HG03045 (cell line): ENCODE measurements around the gene EPN2.

Experiments
- ATAC-seq: cut with Tn5 transposase; IDR thresholded peaks from one replicate; pipeline ENCODE4 v1.9.1; 2021; ENCODE audit warnings: mild to moderate bottlenecking, moderate library complexity; ENCODE audit not compliant: unreplicated experiment

EPN2 gene

GRCh38 chr17:19327031-19327783 is 90.0 kb downstream of the EPN2 start:
- no peak for ATAC-seq

- no peak for ATAC-seq
Measured at GRCh38 chr17:19328441-19329061, 91.4 kb downstream of the EPN2 start.

- ATAC-seq: no peak
Measured at GRCh38 chr17:19329136-19329535, 92.0 kb downstream of the EPN2 start.

- ATAC-seq: no peak
Measured at GRCh38 chr17:19329839-19330238, 92.7 kb downstream of the EPN2 start.

- ATAC-seq: no peak
Measured at GRCh38 chr17:19330271-19330670, 93.1 kb downstream of the EPN2 start.

DNA sequence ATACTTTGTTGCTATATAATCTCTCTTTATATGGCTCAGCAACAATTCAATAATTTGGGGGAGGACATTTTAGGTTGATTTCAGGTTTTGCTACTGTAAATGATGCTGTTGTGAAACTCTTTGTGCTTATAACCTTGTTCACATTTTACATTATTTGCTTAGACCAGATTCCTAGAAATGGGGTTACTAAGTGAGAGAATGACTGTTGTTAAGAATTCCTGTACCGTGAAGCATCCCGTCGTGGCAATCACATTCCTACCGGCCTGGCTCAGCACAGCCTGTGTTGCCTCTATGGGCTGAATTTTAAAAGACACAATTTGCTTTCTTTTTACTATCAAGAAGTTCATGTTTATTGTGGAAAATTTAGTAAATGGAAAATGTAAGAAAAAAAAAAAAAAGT is 94.0 kb downstream of the EPN2 start:
- ATAC-seq: no peak

DNA sequence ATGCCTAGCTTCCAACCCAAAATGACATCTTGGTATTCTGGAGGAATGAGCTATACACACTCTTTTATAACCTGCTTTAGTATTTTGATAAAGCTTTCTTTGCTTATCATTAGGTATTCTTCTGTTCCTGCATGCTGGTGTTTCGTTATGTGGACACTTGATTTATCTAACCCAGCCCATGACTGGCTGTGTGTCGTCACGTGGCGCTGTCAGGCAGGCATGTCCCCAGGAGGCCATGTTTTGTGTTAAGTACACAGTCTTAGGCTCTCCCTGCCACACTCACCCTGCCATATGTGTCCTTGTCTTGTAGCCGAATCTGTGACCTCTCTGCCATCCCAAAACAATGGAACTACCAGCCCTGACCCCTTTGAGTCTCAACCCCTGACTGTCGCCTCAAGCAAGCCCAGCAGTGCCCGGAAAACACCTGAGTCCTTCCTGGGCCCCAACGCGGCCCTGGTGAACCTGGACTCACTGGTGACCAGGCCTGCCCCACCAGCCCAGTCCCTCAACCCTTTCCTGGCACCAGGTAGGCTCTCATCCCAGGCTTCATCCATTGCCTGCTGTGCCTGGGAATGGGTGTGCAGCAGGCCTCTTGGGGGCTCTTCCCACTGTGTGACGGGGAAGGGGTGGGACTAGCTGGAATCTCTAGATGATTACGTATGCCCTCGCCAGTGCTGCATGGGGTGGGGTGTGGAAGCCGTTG is 94.5 kb downstream of the EPN2 start:
- no peak for ATAC-seq

DNA sequence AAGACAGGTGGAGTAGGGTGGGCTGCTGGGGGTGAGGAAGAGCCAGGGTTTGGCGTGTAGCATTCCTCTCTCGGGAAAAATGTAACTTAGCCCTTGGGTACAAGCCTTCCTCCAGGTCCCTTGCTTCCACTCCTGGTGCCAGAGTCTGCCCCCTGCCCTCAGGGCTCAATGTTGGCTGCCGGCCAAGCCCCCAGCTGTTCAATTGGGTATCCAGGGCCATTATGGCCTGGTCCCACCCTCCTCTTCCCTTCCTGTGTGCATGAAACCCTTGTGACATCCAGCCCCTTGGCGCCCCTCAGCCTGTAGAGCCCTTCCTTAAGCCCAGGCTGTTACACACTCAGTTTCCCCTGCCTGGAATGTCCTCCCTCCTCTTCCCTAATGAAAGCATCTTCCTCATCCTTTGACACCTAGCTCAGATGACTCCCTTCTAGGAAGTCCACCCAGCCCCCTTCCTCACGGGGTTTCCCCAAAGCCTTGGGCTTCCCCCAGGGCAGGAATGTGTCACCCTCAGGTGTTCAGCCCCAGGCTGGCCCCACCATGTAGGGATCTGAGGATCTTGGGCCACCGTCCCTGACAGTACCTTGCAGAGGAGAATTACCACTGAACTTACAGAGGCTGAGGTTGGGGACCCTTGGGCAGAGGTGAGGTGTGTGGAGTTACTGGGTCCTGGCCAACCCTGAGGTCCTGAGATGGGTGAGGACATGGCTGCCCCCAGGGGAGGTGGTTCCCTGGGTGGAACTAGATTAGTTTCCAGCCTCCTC is 95.4 kb downstream of the EPN2 start:
- ATAC-seq: no peak

GRCh38 chr17:19333132-19333440 is 95.9 kb downstream of the EPN2 start:
- ATAC-seq: no peak

DNA sequence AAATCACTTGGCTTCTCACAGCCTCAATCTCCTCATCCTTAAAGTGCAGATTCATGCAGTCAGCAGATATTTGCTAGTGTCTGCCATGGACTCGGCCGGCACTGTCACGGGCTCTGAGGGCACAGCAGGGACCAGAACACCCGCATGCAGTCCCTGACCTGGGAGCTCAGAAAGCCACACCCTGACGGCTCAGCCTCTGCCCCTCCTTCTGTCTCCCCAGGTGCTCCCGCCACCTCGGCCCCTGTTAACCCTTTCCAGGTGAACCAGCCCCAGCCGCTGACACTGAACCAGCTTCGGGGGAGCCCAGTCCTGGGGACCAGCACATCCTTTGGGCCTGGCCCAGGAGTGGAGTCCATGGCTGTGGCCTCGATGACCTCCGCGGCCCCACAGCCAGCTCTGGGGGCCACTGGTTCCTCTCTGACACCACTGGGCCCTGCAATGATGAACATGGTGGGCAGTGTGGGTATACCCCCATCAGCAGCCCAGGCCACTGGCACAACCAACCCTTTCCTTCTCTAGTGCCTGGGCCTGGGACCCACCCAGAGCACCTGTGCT is 96.6 kb downstream of the EPN2 start:
- ATAC-seq: no peak

- no peak for ATAC-seq
Measured at GRCh38 chr17:19334331-19334730, 97.2 kb downstream of the EPN2 start.

GRCh38 chr17:19335951-19336631 is 98.9 kb downstream of the EPN2 start:
- ATAC-seq: no peak

DNA sequence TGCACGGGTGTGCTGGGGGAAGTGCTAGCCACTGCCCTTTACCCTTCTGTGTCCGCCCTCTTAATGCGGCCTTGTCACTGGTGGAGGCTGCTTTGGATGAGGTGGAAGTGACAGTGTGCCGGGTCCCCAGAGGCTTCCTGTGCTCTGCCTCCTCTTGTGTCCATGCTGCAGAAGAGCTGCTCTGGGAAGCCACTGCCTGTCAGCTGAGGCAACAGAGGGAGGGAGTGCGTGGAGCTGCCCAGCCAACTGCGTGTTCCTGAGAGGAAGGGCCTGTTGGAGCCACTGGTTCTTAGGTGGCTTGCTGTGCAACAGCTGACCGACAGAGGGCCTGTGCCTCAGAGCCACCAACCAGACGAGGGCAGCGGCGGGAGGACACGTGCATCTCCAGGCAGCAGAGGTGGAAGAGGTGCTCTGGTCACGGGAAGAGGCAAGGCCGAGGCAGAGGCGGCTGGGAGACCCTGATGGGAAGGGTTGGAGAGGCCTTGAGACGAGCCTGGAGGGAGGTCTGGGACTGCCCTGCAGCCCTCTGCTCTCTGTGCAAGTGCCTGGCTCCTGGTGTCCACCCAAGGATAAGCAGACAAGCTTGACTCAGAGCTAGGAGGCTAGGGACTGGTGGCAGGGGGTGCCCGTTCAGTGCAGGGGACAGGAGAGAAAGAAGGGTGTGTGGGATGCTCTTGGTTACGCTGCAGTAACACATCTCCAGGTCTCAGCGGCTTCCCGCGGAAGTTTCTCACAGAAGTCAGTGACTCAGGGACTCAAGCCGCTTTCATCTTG is 100.0 kb downstream of the EPN2 start:
- ATAC-seq: no peak

DNA sequence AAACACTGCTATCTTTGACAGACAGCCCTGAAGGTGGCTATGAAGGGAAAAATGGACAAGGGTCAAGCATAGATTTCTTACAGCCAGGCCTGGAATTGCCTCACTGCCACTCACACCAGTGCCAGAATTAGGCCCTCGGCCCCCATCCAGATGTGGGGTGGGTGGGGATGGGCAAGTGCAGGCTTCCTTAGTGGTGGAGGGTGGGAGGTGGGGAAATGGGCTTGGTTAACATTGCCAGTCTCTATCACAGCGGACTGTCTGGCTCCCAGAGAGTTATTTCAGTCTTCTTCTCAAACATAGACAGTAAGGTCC is 100.5 kb downstream of the EPN2 start:
- no peak for ATAC-seq

- no peak for ATAC-seq
Measured at GRCh38 chr17:19338031-19338990, 101.1 kb downstream of the EPN2 start.

DNA sequence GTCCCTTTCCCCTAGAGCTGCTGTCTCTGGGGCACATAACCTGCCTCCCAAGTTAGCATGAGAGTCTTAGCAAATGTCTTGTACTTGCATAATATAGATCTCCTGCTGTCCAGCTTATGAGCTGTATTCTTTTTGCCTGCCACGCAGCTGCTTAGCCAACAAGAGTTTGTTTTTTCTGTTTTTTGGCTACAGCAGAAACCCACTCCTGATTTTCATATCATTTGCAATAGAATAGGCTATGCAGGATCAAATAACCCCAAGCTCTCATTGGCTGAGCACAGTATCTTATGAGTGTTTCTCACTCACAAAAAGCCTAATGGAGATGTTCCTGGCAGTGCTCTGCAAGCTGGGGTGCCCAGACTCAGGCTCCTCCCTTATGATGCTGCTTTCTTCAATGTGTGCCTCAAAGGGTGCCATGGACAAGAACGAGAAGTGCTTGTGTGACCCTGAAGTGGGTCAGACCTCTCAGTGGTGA is 102.2 kb downstream of the EPN2 start:
- no peak for ATAC-seq

- ATAC-seq: no peak
Measured at GRCh38 chr17:19341211-19341631, 104.1 kb downstream of the EPN2 start.

- no peak for ATAC-seq
Measured at GRCh38 chr17:19341641-19342610, 104.8 kb downstream of the EPN2 start.
